Activated T-cell treated with anti-CD3 and anti-CD28 coated beads for 48 hours (primary cell): ENCODE data around the gene ANK3.
"Not testable (repeated sequence)": the region's sequence is repeated elsewhere in the genome, so short reads cannot be mapped to it uniquely, and the experiment has no call there.

ENCODE experiments used
- DNase-seq: peaks from one replicate; pipeline ENCODE4 v3.0.0-alpha.2; 2020; ENCODE audit warnings: low read depth

ANK3 gene

GRCh38 chr10:60304829-60305379 lies 84.8 kb downstream of the ANK3 start:
- DNase-seq: no peak

- DNase-seq: no peak
These were observed 85.9 kb downstream of the ANK3 start for GRCh38 chr10:60303778-60304177.

- no peak for DNase-seq
These were observed 89.5 kb downstream of the ANK3 start for GRCh38 chr10:60299961-60300883.

GRCh38 chr10:60299390-60299778 lies 90.3 kb downstream of the ANK3 start:
- no peak for DNase-seq

- no peak for DNase-seq
These were observed 91.0 kb downstream of the ANK3 start for GRCh38 chr10:60298408-60299389.

GRCh38 chr10:60296073-60296472 lies 93.6 kb downstream of the ANK3 start:
- DNase-seq: no peak

GRCh38 chr10:60295028-60295937 lies 94.4 kb downstream of the ANK3 start:
- no peak for DNase-seq

GRCh38 chr10:60293581-60294175 lies 96.0 kb downstream of the ANK3 start:
- no peak for DNase-seq

- no peak for DNase-seq
These were observed 96.7 kb downstream of the ANK3 start for GRCh38 chr10:60292998-60293397.

- not testable (repeated sequence) for DNase-seq
These were observed 97.1 kb downstream of the ANK3 start for GRCh38 chr10:60292536-60292935.

GRCh38 chr10:60291344-60291930 lies 98.2 kb downstream of the ANK3 start:
- no peak for DNase-seq

- no peak for DNase-seq
These were observed 99.1 kb downstream of the ANK3 start for GRCh38 chr10:60290558-60290957.

GRCh38 chr10:60289800-60290199 lies 99.9 kb downstream of the ANK3 start:
- DNase-seq: no peak

- DNase-seq: no peak
These were observed 101.4 kb downstream of the ANK3 start for GRCh38 chr10:60288256-60288655.

- no peak for DNase-seq
These were observed 103.1 kb downstream of the ANK3 start for GRCh38 chr10:60286559-60286958.

GRCh38 chr10:60283397-60283796 lies 106.3 kb downstream of the ANK3 start:
- no peak for DNase-seq

GRCh38 chr10:60282771-60283353 lies 106.8 kb downstream of the ANK3 start:
- DNase-seq: no peak

- DNase-seq: no peak
These were observed 107.8 kb downstream of the ANK3 start for GRCh38 chr10:60281792-60282353.

GRCh38 chr10:60281331-60281730 lies 108.3 kb downstream of the ANK3 start:
- DNase-seq: no peak

GRCh38 chr10:60280475-60280874 lies 109.2 kb downstream of the ANK3 start:
- no peak for DNase-seq
